NCI-H2196 (cell line): ENCODE data around the gene TOM1.

Experiments
- DNase-seq: peaks from one replicate; lab custom pipeline; 2025; ENCODE audit not compliant: unreplicated experiment; lab: John Stamatoyannopoulos, UW

The TOM1 gene

DNA sequence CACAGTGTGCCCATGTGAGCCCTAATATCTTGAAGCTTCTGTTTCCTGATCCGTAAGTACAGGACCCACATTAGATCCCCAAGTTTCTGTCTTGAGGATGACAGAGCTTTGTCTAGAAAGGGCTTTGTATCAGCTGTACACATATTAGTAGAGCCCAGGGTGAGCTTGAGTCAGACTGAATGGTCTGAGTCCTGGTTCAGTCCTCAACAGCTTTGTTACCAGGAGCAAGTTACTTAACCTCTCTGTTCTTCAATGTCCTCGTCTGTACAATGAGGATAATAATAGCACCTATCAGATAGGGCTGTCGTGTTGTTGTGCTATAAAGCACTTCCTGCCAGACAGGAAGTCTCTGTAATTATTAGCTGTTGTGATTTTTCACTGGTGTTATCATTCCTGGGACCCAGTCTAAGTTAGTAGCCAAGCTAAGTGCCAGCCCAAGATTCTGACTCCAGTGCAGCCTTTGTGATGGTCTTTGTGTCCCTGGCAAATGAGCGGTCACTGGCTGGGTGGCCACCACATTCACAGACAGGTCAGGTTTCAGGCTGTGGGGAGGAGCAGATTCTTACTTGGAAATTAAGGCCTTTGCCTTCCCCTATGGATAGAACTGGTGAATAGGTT, 6.8 kb downstream of the TOM1 start:
- no peak for DNase-seq

DNA sequence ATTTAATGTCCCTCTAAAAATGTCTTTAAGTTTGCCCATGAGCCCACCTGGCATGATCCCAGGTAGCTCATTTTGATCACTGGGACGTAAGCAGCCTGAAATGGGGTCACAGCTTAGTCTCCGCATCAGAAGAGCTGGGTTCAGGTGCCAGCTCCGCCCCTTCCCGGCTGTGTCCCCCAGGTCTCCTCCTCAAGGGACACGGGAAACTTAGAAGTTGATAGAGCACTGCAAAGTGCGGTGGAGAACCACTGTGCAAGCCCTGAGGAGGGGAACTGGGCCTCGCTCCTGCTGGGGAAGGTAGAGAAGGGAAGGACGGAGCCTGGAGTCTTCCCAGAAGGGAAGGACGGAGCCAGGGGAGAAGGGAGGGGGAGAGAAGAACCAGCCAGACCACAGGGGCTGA, 7.7 kb downstream of the TOM1 start:
- no peak for DNase-seq

DNA sequence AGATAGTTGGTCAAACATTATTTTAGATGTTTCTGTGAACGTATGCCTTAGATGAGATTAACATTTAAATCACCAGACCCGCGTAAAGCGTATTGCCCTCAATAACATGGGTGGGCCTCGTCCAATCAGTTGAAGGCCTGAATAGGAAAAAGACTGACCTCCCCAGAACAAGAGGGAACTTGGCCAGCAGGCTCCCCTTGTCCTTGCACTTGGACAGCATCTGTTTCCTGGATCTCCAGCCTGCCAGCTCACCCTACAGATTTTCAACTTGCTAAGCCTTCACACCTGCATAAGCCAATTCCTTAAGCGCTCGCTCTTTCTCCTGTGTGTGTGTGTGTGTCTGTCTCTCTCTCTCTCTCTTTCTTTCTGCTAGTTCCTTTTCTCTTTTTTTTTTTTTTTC, 8.2 kb downstream of the TOM1 start:
- no peak for DNase-seq

DNA sequence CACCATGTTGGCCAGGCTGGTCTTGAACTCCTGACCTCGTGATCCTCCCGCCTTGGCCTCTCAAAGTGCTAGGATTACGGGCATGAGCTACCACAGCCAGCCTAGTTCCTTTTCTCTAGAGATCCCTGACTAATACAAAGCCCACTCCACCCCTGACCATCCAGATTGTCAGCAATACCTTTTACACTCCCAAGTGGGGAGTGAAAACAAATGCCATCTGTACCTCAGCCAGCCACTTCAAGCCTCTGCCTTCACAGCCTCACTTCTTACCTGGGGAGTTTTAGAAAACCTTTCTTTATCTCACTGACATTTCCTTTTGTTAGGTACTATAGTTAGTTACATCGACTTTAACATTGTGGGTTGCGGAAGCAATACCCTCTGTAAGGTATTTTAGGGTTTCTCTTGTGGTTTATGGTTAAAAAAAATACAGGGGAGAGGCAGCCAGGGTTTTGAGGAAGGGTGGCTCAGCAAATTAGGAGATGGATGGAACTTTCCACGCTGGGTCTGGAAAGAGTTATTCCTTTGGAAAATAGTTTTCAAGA, 8.9 kb downstream of the TOM1 start:
- DNase-seq: no peak

DNA sequence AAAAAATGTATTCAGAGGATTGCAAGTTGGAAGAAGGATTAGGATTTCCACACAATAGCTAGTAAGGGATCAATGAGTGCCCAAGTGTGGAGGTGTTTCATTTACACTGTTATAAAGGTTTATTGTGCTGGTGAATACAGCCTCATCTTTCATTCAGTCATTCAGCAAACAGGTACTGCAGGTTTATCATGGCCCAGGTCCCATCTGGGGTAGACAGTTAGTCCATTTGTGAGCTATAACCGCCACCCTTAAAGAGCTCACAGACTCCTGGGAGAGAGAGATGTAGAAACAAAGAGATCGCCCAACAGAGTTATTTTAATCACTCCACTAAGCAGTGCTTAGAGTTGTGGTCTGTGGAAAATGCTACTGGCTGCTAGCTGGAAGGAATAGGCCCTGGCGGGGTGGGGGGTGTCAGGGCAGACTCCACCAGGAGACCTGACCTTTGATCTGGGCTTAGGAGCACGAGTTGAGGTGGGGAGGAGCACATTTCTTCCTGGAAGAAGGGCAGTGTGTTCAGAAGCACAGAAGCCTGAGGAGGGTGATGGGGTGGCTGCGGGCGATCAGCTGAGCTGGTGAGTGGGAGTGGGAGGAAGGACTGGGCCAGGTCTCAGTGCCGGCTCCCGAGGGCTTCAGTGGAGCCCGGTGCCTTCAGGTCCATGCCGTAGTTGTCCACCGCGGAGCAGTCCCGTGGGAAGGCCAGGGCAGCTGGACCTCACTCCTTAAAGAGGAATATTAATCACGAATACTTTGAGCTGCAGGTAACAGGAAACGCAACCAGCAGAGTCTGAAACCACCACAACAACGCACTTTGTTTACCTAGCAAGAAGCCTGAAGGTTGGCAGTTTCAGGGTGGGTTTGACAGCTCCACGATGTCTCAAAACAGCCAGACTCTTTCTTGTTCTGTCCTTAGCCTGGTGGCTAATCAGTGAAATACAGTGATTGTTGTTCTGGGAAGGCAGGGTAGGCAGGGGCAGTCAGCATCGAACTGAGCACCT, 11.2 kb downstream of the TOM1 start:
- DNase-seq: no peak

DNA sequence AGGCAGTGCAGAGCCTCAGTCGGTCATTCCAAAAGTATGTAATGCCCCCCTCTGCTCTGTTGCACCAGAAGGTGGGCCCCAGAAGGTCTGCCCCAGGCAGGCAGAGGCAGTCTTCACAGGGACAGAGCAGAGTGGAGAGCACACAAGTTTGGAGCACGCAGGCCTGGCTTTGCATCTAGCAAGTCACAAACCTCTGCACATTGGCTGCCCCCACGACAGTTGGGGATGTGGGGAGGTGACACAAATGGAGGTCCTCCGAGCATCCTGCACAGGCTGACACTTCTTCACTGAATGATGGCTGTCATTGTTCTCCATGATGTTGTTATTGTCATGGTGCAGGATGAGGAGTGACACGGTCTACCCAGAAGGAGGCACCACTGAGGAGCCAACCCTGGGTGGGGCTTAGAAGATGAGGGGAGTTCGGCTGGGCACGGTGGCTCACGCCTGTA, 11.9 kb downstream of the TOM1 start:
- no peak for DNase-seq

DNA sequence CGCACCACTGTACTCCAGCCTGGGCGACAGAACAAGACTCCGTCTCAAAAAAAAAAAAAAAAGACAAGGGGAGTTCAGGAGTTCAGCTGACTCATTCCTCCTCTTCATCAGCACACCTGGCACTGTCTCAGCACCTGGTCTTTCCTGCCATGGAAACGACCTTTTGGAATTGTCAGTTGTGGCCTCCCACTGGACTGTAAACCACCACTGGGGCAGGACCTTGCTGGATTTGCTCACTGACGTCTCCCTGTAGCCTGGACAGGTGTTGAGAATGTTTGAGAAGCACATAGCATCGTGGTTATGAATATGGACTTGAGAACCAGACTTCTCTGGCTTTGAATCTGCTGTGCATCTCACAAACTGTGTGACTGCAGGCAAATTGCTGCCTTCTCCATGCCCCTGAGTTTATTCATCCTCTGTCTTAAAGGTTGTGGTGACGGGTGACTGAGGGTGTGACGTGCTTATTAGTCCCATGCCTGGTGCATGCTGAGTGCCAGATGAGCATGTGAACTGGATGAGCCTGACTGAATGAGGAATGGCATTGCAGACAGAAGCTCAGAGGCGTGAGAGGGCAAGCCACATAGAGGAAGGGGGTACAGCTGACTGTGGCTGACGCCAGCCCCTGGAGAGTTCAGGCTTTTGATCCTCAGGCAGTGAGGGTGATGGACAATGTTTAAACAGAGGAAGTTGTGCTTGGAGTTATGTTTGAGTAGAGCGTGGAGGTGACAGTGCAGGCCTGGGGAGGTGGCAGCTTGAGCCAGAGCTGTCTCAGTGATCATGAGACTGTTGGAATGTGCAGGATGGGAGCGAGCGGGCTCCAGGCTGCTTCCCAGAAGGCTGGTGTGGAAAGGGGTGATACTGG, 12.7 kb downstream of the TOM1 start:
- peak; percentile 24 for DNase-seq

DNA sequence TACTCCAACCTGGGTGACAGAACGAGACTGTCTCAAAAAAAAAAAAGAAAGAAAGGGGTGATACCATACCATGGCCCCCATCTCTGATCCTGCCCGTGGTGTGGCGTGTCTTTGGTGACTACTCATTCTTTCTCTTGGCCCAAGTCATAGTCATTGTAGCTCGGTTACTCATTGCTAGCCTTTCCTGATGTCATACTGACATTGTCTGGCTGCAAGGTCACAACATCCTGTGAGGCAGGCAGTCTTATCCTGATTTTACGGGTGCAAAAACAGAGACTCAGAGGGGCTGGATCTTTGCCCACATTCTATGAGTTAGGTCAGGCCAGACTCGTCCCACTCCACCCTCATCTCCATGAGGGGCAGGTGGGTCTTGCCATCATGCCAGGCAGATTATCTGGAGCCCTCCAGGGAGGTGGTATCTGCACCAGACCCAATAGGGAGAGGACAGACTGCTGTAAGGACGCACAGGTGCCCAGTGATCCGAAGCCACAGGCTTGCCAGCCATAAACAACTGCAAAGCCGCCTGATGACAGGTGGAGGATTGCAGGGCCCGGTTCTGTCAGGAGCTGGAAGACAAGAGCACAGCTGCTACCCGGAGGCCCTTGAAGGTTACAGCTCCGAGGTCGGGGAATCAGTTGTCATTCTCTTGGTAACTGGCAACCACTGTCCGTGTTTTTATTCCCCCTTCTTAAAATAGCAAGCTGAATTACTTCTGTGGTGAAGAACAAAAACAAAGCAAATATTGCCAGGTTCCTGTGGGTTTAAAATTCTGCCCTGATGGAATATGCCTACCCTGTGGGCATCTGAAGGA, 13.8 kb downstream of the TOM1 start:
- DNase-seq: peak; percentile 38

DNA sequence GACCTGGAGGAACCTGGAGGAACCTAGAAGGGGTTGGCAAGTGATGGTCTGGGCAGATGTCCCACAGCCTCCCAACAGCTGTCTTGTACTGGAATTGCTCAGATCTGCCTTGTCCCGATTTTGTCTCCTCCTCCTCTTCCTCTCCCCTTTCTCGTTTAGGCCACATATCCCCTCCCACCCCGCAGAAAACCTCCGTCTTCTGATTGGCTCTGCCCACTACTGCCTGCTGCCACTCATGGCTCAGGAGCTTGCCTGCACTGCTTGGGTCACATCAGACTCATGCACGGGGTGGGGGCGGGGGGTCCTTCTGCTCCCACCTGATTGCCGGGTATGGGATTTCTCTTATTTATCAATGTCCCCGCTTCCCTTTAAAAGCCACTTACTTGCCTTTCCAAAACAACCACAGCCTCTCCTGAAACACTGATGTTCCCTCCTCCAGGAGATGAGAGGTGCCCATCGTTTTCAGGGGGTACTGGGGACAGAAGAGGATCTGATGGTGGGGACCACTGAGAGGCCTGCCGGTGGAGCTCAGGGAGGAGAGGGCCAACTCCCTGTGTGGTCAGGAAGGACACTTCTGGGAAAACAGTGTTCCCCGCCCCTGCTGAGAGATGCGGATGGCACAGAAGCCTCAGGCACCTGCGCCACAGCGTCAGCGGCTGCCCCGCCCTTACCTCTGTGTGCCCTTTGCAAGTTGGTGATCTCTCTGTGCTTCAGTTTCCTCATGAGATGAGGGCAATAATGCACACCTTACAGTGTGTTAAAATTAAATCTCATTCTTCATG, 14.7 kb downstream of the TOM1 start:
- DNase-seq: no peak

DNA sequence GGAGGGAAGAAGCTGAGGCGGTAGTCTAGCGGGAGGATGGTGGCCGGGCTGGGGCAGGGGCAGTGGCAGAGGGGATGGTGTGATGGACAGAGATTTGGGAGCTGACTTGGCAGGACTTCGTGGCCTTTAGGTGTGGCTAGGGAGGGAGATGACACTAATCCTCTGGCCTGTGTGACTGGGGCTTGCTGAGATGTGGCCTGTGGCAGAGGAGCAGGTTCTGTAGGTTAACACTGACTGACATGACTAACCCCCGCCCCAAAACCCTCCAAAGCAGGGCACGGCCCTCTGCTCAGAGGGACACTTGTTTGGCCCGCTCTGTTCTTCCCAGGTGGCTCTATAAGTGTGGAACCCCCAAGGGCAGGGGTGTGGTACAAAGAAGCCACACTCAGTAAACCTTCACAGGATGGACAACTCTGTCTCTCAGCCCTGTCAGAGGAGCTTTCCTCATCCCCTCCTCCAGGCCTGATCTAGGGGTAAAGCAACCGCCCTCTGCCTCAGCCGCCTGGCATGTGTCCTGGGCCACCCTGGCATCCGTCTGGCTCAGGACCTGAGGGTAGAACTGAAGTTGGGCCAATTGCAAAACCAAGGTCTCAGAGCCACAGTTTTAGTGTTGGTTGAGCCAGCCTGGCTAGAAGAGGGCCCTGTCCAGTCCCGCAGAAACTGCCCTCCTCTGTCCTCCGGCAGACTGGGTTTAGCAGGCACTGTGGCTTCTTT, 15.6 kb downstream of the TOM1 start:
- DNase-seq: no peak

DNA sequence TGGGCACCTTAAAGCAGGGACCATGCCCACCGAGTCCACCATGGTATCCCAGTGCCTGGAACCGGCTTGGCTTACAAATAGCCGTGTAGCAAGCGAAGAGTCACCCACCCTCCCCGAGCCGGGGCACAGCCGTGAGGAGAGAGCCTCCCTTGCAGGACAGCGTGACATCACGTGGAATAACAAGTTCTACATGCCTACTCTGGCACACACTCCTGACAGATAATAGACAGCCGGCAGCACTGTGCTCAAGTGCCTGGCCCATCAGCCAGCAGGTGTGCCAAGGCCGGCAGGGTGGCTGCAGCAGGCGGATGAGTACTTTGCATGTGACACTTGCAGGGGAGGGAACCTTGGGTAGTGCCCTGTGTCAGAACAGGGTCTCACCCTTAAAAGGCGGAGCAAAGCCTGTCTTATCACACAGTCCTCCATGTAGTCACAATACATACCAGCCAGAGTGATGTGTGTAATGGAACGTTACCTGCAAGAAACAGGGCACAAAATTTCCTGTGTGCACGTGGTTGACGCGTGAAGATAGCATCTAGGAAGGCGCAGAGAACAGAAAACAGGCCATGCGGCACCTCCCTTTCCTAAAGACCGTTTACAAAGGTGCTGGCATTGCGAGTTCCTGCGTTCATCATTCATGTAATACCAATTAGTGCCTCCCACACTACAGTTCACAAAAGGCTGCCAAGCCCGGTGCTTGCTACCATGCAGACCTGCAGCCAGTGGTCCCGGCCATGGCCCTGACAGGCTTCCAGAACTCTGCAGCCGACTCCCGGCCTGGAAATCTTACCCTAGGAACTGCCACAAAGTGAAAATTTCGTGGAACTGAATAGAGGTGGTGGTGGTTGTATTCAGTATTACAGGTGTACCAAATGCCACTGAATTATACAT, 16.4 kb downstream of the TOM1 start:
- DNase-seq: peak; percentile 41

DNA sequence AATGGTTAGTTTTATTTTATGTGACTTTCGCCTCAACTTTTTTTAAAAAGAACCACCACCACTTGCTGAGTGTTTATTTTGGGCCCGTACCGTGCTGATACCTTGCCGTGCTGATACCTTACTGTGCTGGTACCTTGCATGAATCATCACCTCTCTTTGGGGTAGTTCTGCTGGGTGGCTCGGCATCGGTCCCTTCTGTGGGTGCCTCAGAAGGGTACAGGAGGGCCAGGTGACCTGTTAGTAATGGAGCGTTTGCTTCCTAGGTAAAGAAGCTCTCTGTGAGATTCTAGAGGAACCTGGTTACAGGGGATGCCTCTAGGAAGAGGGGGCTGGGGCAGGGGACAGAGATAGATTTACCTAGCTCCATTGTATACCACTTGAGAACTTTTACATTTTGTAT, 17.1 kb downstream of the TOM1 start:
- DNase-seq: no peak

DNA sequence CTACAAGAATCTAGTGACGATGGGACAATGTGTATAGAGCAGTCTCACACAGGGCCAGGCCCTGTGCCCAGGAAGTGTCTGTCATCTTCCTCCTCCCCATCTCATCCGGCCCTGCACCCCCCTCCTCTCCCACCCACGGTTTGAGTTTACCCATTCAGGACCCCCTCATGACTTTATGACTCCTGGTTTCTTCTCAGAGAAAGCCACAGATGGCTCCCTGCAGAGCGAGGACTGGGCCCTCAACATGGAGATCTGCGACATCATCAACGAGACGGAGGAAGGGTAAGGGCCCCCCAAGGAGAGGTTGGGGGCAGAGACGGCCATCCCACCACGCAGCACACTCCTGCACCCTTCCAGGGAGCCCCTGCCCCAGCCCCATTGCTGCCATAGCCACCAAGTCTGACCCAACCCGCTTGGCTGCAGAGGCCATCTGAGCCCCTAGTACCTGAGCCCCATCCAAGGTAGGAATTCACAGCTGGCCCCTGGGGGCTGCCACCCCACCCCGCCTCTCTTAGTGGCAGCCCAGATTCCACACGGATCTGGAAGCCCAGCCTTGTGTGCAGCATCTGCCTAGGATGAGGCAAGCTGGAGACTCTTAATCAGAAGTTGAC, 18.1 kb downstream of the TOM1 start:
- DNase-seq: no peak

DNA sequence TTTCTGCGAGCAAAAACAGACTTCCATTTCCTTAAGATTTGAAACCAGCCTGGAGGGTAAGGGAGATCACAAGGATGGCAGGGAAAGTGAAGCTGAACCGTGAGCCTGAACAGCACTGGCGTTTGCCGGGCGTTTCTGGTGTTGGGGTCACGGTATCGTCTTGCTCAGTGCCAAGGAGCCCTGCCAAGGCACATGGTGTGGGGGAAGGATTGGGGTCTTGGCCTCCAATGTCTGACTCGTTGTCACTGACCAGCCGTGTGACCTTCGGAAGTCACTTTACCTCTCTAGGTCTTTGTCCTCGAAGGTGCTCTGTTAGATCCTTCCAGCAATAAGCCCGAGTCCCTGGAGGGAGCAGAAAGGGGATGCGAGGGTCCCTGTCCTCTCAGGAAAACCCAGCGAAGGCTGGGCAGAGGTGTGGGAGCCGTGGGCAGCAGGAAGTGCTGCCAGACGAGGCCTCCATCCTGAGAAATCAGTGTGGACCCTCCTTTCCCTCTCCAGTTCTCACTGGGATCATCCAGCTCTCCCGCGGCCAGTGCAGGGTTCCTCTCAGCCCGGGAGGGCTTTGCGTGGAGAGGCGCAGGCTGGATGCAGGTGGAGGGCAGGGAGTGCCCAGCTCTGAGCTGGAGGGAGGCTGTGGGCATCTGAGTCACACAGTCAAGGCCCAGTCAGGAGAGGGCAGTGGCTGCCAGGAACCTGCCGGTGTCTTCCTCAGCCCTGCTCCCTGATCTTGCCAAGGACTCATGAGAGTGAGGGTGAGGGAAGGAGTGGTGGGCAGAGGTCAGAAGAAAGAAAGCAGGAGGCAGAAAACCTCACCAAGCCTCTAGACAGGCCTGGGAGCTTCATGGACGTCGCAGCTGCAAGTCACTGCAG, 18.9 kb downstream of the TOM1 start:
- no peak for DNase-seq

DNA sequence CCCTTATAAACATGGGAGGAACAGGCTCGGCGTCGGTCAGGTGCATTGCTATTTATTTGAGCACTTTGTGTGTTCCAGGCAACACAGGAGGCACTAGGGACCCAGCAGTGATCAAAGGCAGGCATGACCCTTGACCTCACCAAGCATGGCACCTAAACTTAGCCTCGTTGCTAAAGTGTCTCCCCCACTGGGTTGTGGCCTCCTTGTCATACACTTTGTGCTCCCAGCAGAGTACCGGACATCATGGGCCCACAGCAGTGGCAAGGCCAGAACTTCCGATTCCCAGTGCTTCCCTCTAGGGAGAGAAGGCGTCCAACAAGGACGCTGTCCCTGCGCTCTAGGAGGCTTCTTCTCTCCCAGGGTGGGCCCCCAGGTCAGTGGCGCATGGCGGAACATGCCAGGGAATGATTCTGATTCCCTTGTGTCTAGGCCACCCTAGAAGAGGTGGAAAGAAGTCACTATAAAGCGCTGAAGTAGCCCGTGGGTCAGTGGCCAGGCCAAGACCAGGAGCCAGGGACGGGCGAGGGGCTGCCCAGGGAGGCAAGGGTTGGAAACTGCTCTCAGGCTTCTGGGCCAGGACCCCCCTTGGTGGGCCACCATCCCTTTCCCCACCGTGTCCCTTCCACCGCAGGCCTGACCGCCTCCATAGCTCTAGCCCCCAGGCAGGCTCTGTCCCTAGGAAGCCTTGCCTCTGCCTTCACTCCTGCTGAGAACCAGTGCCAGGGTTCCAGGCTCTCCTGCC, 19.7 kb downstream of the TOM1 start:
- no peak for DNase-seq

DNA sequence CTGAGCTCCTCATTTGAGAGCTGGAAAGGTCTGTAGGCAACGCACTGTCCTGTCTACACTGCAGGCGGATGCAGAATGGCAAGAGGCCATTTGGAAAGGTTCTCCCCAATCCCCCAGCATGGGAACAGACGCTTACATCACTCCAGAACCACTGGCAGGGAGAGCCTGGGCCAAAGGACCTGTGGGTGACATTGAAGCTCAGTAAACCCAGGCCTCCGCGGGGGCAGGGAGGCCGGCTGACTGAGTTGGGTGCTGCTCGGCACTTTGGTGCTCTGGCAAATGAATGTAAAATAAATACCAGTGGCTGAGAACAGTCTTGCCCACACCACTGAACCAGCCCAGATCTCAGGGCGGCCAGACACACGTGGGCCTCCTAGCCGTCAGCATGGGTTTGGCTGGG, 22.4 kb downstream of the TOM1 start:
- DNase-seq: no peak
